BE2C (cell line): ENCODE measurements around the gene HUS1B.
"Not testable (repeated sequence)": the region's sequence is repeated elsewhere in the genome, so short reads cannot be mapped to it uniquely, and the experiment has no call there.

Experiments used
- DNase-seq: peaks from one replicate; pipeline ENCODE4 v3.0.0-alpha.2; 2020
- H3K27me3 ChIP-seq: fragments of 250-450 bp; sonication (Bioruptor Pico); 2 replicates; pipeline ENCODE4 v1.5.1; 2020; ENCODE audit warnings: mild to moderate bottlenecking
- H3K36me3 ChIP-seq: fragments of 250-450 bp; sonication (Bioruptor Pico); 2 replicates; pipeline ENCODE4 v1.5.1; 2020; ENCODE audit warnings: mild to moderate bottlenecking
- H3K4me1 ChIP-seq: fragments of 250-450 bp; sonication (Bioruptor Pico); 2 replicates; pipeline ENCODE4 v1.5.1; 2020
- H3K4me3 ChIP-seq: 2 replicates; pipeline ENCODE4 v1.5.1; 2011; ENCODE audit warnings: low read depth, low read length
- H3K9me3 ChIP-seq: fragments of 250-450 bp; sonication (Bioruptor Pico); 2 replicates; pipeline ENCODE4 v1.5.1; 2020
- CTCF ChIP-seq: IDR thresholded peaks from 2 replicates; pipeline ENCODE4 v1.5.1; 2012; ENCODE audit warnings: mild to moderate bottlenecking, low read depth, low read length

Gene HUS1B

DNA sequence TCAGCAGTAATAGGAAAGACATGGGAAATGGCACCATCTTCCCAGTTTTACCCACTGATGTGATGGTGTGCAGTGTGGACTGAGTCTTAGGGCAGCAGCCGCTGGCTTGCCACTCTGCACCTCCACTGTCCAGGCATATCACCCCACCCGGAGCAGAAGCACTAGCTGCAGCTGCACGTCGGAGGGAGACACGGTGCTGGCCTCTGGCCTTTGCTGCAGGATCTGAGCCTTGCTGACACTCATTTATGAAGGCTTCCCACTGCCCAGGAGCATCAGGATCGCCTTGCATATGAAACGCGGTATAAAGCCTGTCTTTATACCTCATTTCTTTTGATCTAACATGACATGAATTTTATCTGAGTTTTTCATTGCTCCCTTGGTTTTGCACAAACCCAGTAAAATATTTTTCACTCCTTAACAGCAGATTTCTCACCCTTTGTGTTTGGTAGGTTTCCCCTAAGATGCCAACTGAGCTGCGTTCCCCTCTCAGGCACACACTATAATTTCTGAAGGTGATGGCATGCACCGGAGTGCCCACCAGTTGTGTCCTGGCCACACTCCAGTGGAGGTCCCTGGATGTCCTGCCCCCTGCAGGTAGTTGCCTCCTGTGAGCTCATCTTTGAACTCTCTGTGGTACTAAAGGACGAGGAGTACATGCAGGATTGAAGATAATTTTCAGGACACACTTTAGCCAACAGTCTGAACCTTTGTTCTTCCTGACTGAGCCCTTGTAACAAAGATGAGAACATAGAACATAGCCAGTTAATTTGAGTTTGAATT, 45.0 kb upstream of the HUS1B start:
- Histone ChIP-seq H3K9me3 (no peaks in the 10 kb centered on the region), H3K36me3 (no peaks in the 10 kb centered on the region), H3K4me1 (no peaks in the 10 kb centered on the region), H3K27me3 (peaks cover 80% of the 10 kb centered on the region), H3K4me3 (no peak overlapping the region)
- no peak for DNase-seq
- peak; percentile 49 for TF ChIP-seq CTCF

DNA sequence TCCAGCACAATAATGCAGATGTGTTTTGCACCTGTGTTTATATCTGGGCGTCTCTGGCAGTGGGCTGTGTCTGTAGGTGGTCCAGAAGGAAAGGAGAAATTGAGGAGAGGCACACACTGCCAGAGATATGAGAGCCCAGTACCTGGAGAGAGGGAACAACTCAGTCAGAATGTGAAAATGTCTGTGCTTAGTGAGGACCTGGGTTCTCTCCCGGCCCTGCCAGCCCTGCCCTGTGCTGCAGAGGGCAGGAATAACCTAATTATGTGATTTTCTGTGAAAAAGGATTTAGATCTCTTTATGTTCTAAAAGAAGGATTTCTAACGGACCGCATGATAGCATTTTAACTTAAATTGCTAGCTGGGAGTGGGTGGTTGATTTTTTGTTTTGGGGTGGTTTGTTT, 44.3 kb upstream of the HUS1B start:
- no peak overlapping the region for H3K4me3 ChIP-seq
- peaks cover 76% of the 10 kb centered on the region for H3K27me3 ChIP-seq
- no peak for DNase-seq
- H3K4me1 ChIP-seq: no peaks in the 10 kb centered on the region
- TF ChIP-seq CTCF: no peak
- H3K36me3 ChIP-seq: no peaks in the 10 kb centered on the region
- H3K9me3 ChIP-seq: no peaks in the 10 kb centered on the region

DNA sequence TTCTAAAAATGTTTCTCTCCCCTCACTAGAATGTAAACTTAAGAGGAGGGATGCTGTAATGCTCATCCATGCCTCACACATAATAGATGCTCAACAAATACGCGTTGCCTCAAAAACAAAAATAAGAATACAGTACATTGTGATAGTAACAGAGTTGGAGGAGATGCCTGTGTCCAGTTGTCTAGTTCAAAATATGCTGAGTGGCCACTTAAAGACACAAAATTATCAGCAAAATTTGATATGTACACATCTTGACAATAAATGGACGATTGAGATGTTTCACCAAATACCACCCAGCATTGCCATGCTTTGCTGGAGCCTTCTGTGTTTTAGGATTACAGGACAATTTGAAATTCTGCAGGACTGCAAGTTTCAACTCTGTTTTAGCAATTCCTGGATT, 43.6 kb upstream of the HUS1B start:
- no peaks in the 10 kb centered on the region for H3K9me3 ChIP-seq
- no peaks in the 10 kb centered on the region for H3K36me3 ChIP-seq
- DNase-seq: no peak
- H3K27me3 ChIP-seq: peaks cover 75% of the 10 kb centered on the region
- TF ChIP-seq CTCF: no peak
- H3K4me1 ChIP-seq: no peaks in the 10 kb centered on the region
- H3K4me3 ChIP-seq: no peak overlapping the region

DNA sequence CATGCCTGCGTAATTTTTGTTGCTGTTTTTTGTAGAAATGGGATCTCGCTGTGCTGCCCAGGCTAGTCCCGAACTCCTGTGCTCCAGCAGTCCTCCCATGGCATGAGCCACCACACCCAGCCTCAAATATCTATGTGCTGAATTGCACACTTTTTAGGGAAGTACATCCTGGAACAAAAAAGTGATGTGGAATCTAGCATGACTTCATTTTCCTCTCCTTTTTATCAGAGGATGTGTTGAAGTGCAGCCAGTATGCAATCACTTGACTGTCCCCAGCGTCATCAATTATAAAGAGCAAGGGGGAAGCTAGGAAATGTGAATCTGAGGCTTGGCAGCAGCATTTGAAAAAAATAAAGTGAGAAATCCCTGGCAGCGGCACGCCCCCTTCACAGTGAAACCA, 42.4 kb upstream of the HUS1B start:
- TF ChIP-seq CTCF: no peak
- no peaks in the 10 kb centered on the region for H3K9me3 ChIP-seq

GRCh38 chr6:694431-695126, 37.7 kb upstream of the HUS1B start:
- not testable (repeated sequence) for H3K4me3 ChIP-seq, H3K4me1 ChIP-seq, DNase-seq, H3K9me3 ChIP-seq, H3K36me3 ChIP-seq
- H3K27me3 ChIP-seq: peaks cover 21% of the 10 kb centered on the region

More for the DNA sequence above, 42.4 kb upstream of the HUS1B start:
- Histone ChIP-seq H3K4me3 (no peak overlapping the region), H3K36me3 (no peaks in the 10 kb centered on the region), H3K27me3 (peaks cover 66% of the 10 kb centered on the region), H3K4me1 (no peaks in the 10 kb centered on the region)
- DNase-seq: no peak

GRCh38 chr6:693723-694009, 36.8 kb upstream of the HUS1B start:
- H3K36me3 ChIP-seq: no peaks in the 10 kb centered on the region
- no peaks in the 10 kb centered on the region for H3K9me3 ChIP-seq
- no peak for TF ChIP-seq CTCF
- peak overlapping the region; percentile 87 for H3K4me3 ChIP-seq
- peaks cover 13% of the 10 kb centered on the region for H3K27me3 ChIP-seq
- H3K4me1 ChIP-seq: no peaks in the 10 kb centered on the region
- no peak for DNase-seq
